Upper lobe of left lung (tissue), 6 donors: ENCODE data around the gene RBM4. TPM values are rescaled to one million over a fixed set of nuclear protein-coding genes. Genes with fewer than 3 reads are reported as not detected.

Experiments
- ATAC-seq, 2 donors: fragments of 200-7000 bp; cut with Tn5 transposase; one replicate each; pipeline ENCODE4 v1.9.1; 2022; ENCODE audit warnings: mild to moderate bottlenecking in 2 of 2, moderate library complexity in 2 of 2; ENCODE audit not compliant: low FRiP score in 2 of 2
- DNase-seq, 2 donors: peaks; one replicate each; pipeline ENCODE4 v3.0.0-alpha.2; 2019 to 2020
- H3K27ac ChIP-seq, 4 donors: fragments of 200-600 bp; sonication (generic); one replicate each; pipeline ENCODE4 v1.5.1; 2016 to 2019
- H3K27me3 ChIP-seq, 4 donors: fragments of 200-600 bp; sonication (generic); one replicate each; pipeline ENCODE4 v1.5.1; 2017 to 2019
- H3K36me3 ChIP-seq, 4 donors: fragments of 200-600 bp; sonication (generic); one replicate each; pipeline ENCODE4 v1.5.1; 2016 to 2019
- H3K4me1 ChIP-seq, 4 donors: fragments of 200-600 bp; sonication (generic); one replicate each; pipeline ENCODE4 v1.5.1; 2018 to 2019
- H3K4me3 ChIP-seq, 4 donors: fragments of 200-600 bp; sonication (generic); one replicate each; pipeline ENCODE4 v1.5.1; 2017 to 2019; ENCODE audit warnings: mild to moderate bottlenecking in 2 of 4, moderate library complexity in 1 of 4
- H3K9me3 ChIP-seq, 4 donors: fragments of 200-600 bp; sonication (generic); one replicate each; pipeline ENCODE4 v1.5.1; 2018 to 2019
- EP300 ChIP-seq, 4 donors: sonication (generic); formaldehyde crosslinking; IDR thresholded peaks; one replicate each; pipeline ENCODE4 v1.5.1; 2017; ENCODE audit warnings: antibody characterized with exemption in 4 of 4, control low read depth in 2 of 4
- POLR2A ChIP-seq, 4 donors: fragments of 450-650 bp; IDR thresholded peaks; one replicate each; pipeline ENCODE4 v1.5.1; 2016 to 2017; ENCODE audit warnings: antibody characterized with exemption in 4 of 4, mild to moderate bottlenecking in 2 of 4
- POLR2AphosphoS5 ChIP-seq, 2 donors: sonication (generic); formaldehyde crosslinking; IDR thresholded peaks; one replicate each; pipeline ENCODE4 v1.5.1; 2017; ENCODE audit warnings: antibody characterized with exemption in 2 of 2
- WGBS, 2 donors: methylation state at CpG; one replicate each; pipeline ENCODE4 v1.1.5; 2017 to 2018; 5-methylcytosine and 5-hydroxymethylcytosine counted together
- total RNA-seq, 6 donors: library from RNA; depleted of rRNA in 4 of 6; stranded (reverse); fragments of >200 nt in 4 of 6; gene quantifications; one replicate each; pipeline versions ENCODE4 v1.1.0 to v1.2.1, GENCODE V29; 2016 to 2021
- TF ChIP-seq, protein P1 (sequence below), 6 experiments: fragments of 450-650 bp in 4 of 6; fragments of 200-600 bp in 2 of 6; sonication (generic) in 2 of 6; IDR thresholded peaks; one replicate each; pipeline ENCODE4 v1.5.1; 2016 to 2019; ENCODE audit warnings: antibody characterized with exemption in 6 of 6
- donor health status: DM: no; HTN: no; CAD: no; lungs with moderate emphysema.
- donor health status: DM: no; HTN: yes; CAD: no; lungs with severe emphysema.

Gene RBM4
- total RNA-seq, 6 donors from 2014 or later = 62.4 to 103 (median 90.2) TPM

DNA sequence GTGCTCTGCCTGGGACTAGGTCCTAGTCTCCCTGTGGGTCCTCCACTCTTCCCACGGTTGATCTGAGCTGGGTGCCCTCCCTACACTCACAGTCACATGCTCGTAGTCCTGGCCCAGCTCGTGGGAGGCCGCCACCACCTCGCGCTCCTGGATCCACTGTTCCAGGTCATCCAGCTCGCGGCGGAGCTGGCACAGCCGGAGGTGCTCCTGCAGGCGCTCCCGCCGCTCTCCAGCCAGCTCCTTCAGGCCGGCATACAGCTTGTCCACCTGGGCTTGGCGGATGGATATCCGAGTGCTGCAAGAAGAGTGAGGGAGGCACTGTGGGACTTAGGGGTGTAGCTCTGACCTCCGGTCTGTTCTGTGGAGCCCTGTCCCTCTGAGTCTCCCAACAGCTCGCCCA is 53.9 kb downstream of the RBM4 start:
- Histone ChIP-seq H3K4me1 (no peaks in the 10 kb centered on the region), H3K36me3 (no peaks in the 10 kb centered on the region), H3K27me3 (no peaks in the 10 kb centered on the region), H3K4me3 (no peak overlapping the region), H3K27ac (no peak overlapping the region), H3K9me3 (no peaks in the 10 kb centered on the region)
- TF ChIP-seq EP300 (IDR thresholded peaks at IDR 0.05) (no peak), POLR2A (IDR thresholded peaks at IDR 0.05) (no peak), POLR2AphosphoS5 (IDR thresholded peaks at IDR 0.05) (no peak)
- TF ChIP-seq, protein P1, sequence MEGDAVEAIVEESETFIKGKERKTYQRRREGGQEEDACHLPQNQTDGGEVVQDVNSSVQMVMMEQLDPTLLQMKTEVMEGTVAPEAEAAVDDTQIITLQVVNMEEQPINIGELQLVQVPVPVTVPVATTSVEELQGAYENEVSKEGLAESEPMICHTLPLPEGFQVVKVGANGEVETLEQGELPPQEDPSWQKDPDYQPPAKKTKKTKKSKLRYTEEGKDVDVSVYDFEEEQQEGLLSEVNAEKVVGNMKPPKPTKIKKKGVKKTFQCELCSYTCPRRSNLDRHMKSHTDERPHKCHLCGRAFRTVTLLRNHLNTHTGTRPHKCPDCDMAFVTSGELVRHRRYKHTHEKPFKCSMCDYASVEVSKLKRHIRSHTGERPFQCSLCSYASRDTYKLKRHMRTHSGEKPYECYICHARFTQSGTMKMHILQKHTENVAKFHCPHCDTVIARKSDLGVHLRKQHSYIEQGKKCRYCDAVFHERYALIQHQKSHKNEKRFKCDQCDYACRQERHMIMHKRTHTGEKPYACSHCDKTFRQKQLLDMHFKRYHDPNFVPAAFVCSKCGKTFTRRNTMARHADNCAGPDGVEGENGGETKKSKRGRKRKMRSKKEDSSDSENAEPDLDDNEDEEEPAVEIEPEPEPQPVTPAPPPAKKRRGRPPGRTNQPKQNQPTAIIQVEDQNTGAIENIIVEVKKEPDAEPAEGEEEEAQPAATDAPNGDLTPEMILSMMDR (IDR thresholded peaks at IDR 0.05) = no peak
- peak in 1 of 2 donors; percentile 69 for DNase-seq
- ATAC-seq = no peak
- WGBS, 2 donors = 94 to 96% methylated on average over 5 to 17 of the region's 18 CpGs

DNA sequence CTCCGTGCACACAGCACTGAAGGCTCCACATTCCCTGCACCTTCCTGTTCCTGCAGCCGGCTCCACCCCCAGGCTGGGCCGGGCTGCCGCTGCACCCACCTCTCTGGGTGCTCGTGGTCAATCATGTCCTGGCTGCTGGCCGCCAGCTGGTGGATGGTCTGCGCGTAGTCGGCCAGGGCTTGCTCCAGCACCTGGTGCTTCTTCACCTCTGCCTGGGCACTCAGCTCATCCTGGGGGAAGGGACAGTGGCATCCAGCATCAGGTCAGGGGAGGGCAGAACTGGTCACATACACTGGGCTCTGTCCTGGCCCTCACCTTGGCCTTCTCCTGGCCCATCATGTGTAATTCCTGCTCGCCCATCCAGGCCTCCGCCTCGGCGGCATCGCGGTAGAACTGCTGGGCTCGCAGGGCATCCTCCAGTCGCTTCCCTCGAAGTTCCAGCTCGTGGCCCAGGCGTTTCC is 54.4 kb downstream of the RBM4 start:
- Histone ChIP-seq H3K4me1 (no peaks in the 10 kb centered on the region), H3K9me3 (no peaks in the 10 kb centered on the region), H3K36me3 (no peaks in the 10 kb centered on the region), H3K4me3 (no peak overlapping the region), H3K27ac (no peak overlapping the region), H3K27me3 (no peaks in the 10 kb centered on the region)
- TF ChIP-seq EP300 (IDR thresholded peaks at IDR 0.05) (no peak), POLR2AphosphoS5 (IDR thresholded peaks at IDR 0.05) (no peak), POLR2A (IDR thresholded peaks at IDR 0.05) (no peak)
- TF ChIP-seq, protein P1 (IDR thresholded peaks at IDR 0.05) = no peak
- WGBS, 2 donors = 86 to 92% methylated on average over 13 to 20 of the region's 20 CpGs
- DNase-seq (peak in 1 of 2 donors; percentile 66), ATAC-seq (no peak)

DNA sequence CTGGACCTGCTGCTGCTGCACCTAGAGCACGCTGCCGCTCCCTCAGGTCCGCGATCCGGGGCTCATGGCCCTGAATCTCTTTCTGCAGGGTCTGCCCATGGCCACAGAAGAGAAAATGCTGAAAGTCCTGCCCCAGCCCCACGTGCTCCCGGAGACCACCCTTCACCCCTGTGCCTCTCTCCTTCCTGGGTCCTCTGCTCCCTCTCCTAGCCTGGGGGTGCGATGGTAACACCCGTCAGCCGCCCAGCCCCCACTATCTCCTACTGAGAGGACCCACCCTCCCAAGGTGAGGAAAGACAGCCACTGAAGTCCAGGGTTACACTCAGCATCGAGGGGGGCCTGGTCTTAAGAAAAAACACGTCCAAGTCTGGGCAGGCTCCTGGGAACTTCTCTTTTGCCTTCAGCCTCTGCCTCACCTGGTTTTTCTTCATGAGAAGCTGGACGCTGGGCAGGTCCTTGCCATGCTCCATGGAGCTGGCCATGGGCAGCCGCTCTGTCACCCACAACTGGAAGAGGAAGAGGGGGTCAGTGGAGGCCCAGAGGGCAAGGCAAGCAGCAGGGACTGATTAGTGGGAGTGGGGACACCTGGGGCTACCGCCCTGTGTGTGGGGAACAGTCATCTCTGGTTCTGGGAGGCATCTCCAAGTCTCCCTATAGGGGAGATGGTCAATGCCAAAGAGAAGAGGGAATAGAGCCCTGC is 55.0 kb downstream of the RBM4 start:
- H3K36me3 ChIP-seq = no peaks in the 10 kb centered on the region
- H3K4me1 ChIP-seq = no peaks in the 10 kb centered on the region
- WGBS, 2 donors = 94 to 95% methylated on average over 11 to 15 of the region's 15 CpGs
- no peak for DNase-seq
- ATAC-seq = no peak
- H3K27ac ChIP-seq = no peak overlapping the region
- H3K27me3 ChIP-seq = no peaks in the 10 kb centered on the region
- H3K9me3 ChIP-seq = no peaks in the 10 kb centered on the region
- no peak for TF ChIP-seq EP300 (IDR thresholded peaks at IDR 0.05)
- TF ChIP-seq POLR2AphosphoS5 (IDR thresholded peaks at IDR 0.05) = no peak
- no peak for TF ChIP-seq POLR2A (IDR thresholded peaks at IDR 0.05)
- TF ChIP-seq, protein P1 (IDR thresholded peaks at IDR 0.05) = no peak
- no peak overlapping the region for H3K4me3 ChIP-seq

DNA sequence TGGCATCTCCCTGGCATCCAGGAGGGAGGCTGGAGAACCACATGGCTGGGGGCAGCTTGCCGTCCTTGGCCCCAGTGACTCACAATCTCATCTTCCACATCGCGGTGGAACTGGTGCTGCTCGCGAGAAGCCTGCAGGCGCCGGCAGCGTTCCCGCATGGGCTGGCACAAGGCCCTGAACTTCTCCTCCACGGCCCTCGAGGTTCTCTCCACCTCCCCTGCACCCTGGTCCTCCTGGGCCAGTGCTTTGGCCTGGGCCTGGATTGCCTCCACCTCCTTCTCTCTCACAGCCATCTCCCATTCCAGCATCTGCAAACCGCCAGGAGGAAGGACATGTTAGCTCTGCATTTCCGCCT is 55.5 kb downstream of the RBM4 start:
- ATAC-seq (no peak), DNase-seq (peak in 1 of 2 donors; percentile 75)
- Histone ChIP-seq H3K27ac (no peak overlapping the region), H3K9me3 (no peaks in the 10 kb centered on the region), H3K36me3 (no peaks in the 10 kb centered on the region), H3K27me3 (no peaks in the 10 kb centered on the region), H3K4me1 (no peaks in the 10 kb centered on the region), H3K4me3 (no peak overlapping the region)
- 92 to 95% methylated on average over 6 to 13 of the region's 13 CpGs for WGBS, 2 donors
- TF ChIP-seq, protein P1 (IDR thresholded peaks at IDR 0.05) = no peak
- no peak for TF ChIP-seq POLR2AphosphoS5 (IDR thresholded peaks at IDR 0.05)
- TF ChIP-seq EP300 (IDR thresholded peaks at IDR 0.05) = no peak
- TF ChIP-seq POLR2A (IDR thresholded peaks at IDR 0.05) = no peak

DNA sequence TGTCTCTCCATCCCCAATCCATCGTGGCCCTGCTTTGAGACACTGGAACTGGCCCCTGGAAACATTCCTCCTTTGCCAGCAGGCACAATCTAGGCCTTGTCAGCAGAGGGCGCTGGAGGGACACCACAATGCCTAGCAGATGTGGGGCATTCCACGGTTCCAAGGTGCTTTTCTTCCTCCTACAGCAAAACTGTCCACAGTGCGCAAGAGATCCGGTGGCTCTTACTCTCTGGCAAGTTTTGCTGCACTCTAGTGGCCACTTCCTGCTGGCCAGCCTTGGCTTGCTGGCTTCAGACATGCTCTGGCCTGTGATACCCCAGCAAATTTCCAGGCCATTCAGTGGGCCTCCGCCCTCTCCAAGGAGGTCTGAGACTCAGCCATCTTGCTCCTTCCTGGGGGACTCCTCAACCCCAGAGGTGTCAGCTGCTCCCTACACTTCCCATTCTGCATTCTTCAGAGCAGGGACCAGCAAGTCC is 56.3 kb downstream of the RBM4 start:
- H3K9me3 ChIP-seq = no peaks in the 10 kb centered on the region
- no peak overlapping the region for H3K27ac ChIP-seq
- 16 to 33% methylated on average over 3 to 6 of the region's 6 CpGs for WGBS, 2 donors
- peak in 1 of 2 donors; percentile 92 for DNase-seq
- H3K4me1 ChIP-seq = no peaks in the 10 kb centered on the region
- peak; percentile 90 to 93 for ATAC-seq
- no peaks in the 10 kb centered on the region for H3K36me3 ChIP-seq
- H3K27me3 ChIP-seq = no peaks in the 10 kb centered on the region
- H3K4me3 ChIP-seq = no peak overlapping the region
- no peak for TF ChIP-seq EP300 (IDR thresholded peaks at IDR 0.05)
- TF ChIP-seq, protein P1 (IDR thresholded peaks at IDR 0.05) = peak; percentile 87 to 96 (median 92)
- no peak for TF ChIP-seq POLR2A (IDR thresholded peaks at IDR 0.05)
- TF ChIP-seq POLR2AphosphoS5 (IDR thresholded peaks at IDR 0.05) = no peak
